ENCODE results near the gene TES.
"Not testable (repeated sequence)": the region's sequence is repeated elsewhere in the genome, so short reads cannot be mapped to it uniquely, and the experiment has no call there.

The TES gene, protein sequence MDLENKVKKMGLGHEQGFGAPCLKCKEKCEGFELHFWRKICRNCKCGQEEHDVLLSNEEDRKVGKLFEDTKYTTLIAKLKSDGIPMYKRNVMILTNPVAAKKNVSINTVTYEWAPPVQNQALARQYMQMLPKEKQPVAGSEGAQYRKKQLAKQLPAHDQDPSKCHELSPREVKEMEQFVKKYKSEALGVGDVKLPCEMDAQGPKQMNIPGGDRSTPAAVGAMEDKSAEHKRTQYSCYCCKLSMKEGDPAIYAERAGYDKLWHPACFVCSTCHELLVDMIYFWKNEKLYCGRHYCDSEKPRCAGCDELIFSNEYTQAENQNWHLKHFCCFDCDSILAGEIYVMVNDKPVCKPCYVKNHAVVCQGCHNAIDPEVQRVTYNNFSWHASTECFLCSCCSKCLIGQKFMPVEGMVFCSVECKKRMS
- 29.1 to 63.8 (median 46.8) reads per million in 18 experiments for total RNA-seq

DNA sequence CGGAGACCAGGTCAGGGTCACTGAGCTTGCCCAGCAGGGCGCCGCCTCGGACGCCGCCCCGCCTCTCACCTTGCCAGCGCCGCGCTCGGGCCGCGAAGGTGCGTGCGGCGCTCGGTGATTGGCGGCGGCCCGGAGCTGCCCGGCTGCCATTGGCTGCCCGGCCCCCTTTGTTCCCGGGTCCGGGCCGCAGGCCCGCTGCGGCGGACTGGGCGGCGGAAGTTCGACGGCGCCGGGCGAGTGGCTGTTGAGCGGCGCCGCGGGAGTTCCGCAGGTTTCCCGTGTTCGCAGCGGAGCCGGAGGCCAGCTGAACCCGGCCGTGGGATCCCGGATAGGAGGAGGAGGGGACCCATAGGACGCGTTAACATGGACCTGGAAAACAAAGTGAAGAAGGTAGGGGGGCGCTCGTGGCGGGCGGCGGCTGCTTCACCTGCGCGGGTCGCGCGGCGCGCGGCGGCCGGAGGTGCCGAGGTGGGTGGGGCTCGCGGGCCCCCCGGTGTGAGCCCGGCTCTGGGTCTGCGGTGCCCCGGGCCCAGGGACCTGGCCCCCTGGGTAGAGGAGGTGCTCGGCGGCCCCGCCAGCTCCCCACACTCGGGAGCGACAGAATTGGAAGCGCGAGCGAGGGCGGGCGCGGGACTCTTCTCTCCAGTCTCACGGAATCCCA lies at the start of gene TES:
TSS of gene TES (plus strand) at position 195 of the 661 bp plus-strand sequence. CDS start at position 364, 169 bp downstream.
- DNase-seq, result peak; percentile 54 to 75

DNA sequence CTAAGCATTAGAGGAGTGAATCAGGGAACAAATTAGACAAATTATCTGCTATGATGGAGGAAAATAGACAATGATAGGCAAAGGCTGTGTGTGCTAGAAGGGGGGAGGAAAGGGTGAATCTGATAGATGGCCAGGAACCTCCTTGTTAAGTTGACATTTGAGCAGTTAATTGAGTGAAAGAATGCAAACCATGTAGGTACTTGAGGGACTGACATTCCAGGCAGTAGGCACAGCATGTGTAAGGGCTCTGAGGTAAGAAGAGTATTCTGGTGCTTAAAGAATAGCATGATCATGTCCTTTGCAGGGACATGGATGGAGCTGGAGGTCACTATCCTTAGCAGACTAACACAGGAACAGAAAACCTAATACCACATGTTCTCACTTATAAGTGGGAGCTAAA lies 48.6 kb upstream of the TES start:
- no peak for DNase-seq

DNA sequence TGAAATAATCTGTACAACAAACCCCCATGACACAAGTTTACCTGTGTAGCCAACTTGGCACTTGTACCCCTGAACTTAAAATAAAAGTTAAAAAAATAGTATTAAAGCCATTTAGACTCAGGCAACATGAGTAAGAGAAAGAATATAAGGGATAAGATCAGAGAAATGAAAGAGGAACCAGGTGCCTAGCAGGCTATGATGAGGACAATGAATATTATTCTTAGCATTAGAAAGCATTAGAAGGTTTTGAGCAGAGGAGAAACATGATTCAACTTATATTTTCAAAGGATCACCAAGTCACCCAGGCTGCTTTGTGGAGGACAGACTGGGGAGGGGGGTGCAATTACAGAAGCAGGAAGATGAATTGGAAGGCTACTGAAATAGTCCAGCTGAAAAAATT lies 48.1 kb upstream of the TES start:
- DNase-seq, result no peak

DNA sequence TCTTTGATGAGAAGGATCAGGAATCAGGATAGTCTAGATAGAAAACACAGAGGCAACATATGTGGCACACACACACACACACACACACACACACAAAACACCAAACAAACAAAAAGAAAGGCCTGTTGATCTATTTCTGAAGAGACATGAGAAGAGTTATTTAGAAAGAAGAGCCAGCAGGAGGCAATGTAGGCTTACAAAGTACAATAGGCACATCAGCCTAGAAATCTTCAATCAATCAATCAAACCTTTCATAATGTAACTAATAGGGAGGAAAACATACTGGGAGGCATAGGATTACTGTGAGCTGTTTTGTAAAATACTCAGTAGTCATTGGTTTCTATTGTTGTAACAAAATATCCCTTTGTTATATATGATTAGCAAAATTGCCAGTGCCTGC lies 47.3 kb upstream of the TES start:
- peak in 1 of 2 donors; percentile 16 for DNase-seq

DNA sequence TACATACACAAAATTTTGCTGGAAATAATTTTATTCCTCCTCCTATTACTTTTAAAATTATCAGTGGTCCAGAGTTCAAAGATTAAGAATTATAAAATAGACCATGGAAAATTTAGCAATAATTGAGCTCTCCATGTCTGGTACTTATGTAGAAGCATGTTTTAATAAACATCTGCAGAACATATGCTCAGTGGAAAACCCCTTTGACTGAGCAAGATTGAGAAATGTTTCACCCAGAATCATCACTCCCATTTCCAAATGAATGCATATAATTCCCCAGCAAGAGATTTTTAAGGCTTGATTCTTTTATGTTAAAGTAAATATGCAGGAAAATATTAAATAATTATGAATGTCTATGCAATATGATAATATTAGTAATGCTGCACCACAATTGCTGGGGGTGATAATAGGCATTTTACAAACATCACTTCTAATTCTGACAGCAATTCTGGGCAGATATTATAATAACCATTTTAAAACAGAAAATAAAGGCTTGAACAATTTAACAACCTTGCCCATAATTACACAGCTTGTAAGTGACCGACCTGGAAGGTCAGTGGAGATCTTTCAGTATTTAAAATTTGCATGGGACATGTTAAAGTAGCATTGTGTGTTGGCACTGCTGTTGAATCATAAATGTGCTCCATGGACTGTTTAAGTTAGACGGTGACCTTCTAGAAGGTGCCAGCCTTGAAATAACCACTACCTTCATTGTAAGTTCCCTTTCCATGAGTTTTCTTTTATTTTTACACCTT lies 45.6 kb upstream of the TES start:
- peak; percentile 36 to 53 for DNase-seq

DNA sequence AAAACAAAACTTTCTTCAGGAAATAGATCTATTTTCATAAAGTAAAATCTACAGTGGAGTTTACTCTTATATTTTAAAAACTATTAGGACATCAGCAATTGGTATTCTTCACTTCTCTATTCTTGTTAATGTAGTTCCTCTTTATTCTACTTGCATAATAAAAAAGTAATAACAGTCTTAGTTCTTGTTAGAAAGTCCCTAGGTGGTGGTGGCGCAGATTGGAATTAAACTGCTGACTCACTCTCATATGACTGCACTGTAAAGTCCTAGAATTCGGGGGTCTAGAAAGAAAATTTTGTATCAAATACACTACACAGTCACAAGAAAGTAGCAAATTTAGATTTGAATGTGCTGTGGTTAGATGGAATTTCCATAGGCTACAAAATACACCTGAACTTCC lies 44.6 kb upstream of the TES start:
- DNase-seq, result peak; percentile 82 to 91

DNA sequence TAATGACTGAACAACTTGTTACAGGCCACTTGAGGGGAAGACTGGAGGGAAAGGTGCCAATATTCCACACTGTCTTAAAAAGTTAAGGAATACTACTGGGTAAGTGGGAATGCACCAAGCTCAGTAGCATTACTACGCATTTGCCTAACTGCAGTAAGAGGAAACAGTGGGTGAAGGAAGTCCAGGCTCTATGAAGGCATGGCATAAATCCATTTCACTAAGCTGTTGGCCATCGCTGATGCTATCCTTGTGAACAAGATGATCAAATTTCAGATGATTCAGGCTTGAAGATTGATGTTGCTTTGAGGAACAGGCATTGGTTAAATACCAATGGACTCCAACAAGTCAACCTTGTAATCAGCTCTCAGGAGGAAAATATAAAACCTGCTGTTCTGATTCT lies 44.2 kb upstream of the TES start:
- DNase-seq, result peak; percentile 67 to 79

DNA sequence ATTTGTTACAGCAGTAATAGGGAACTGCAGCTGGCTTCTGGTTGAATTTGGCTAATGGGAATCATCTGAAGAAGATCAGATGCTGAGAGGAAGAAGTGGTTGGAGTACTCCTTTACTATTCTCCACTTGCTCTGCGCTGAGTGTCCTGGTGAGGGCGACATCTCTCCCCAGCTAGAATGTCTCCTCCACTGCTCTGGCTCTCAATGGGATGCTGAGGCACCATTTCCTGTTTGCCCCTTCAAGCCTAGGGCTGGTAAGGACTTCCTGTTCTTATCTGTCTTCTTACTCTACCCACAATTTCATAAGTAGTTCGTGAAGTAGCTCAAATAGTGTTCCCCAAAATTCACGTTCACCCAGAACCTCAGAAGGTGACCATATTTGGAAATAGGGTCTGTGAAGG lies 43.2 kb upstream of the TES start:
- peak; percentile 34 to 35 for DNase-seq

DNA sequence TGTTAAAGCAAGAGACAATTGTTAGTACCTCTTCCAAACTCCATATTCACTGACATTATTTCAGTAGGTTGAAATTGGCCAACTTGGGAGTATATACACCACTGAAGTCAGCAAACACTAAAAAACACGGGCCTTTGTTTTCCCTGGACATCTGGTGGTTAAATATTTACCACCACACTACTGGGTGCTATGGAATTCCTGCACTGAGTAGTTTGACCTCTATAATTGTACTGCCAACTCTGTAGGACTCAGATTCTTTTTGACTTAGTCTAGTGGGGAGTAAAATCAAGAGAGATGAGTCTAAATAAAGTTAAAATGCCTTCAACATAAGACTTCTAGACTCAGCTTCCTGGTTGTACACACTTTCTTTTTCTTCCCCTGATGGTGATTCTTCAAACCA lies 41.3 kb upstream of the TES start:
- no peak for DNase-seq

DNA sequence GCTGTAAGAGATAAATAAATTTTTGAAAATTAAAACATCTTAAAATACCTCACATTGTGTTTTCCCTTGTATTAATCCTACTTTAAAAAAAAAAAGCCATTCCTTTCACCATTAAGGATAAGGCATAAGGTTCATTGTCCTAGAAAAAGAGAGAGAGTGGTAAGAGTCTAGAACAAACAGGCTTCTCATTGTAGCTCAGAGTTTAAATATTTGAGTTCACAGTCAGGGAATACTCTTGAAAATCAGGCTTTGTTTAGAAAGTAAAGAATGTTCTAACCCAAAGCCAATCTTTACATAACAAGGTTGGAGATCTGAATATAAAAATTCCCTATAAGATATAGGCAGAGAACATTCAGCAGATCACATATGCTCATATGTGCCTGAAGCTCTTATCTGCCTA lies 40.2 kb upstream of the TES start:
- DNase-seq, result no peak

DNA sequence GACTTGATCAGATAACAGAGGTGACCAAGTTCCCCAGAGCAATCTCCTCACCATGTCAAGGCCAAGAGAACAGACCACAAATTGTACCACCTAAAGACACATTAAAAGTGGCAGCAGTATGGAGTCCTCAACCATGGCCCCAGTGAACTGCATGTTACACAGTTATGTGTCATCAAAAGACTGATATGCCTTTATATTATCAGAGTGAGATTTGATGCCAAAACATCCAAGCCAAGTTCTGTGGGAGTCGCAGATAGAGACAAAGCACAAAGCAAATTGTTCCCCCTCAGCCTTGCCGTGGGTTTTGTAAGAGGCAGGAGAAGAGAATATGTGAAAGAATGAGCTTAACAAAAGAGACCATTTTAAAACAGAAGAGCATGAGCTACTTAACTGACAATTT lies 39.2 kb upstream of the TES start:
- DNase-seq, result no peak

DNA sequence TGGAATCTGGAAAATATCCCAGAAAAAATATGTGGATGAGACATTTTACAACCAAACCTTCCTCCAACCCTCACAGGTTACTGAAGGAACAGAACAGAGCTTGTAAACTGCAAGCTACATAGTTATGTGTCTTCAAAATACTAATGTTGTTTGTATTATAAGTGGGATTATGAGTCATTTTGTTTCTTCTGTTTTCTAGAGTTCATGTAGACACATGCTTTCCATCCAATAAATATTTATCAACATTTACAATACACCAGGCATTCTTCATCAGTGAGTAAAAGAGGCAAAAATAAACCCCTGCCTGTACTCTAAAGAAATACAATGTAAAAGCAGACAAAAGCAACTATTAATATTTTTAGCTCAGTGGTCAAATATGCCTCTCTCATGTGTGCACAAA lies 38.0 kb upstream of the TES start:
- no peak for DNase-seq

DNA sequence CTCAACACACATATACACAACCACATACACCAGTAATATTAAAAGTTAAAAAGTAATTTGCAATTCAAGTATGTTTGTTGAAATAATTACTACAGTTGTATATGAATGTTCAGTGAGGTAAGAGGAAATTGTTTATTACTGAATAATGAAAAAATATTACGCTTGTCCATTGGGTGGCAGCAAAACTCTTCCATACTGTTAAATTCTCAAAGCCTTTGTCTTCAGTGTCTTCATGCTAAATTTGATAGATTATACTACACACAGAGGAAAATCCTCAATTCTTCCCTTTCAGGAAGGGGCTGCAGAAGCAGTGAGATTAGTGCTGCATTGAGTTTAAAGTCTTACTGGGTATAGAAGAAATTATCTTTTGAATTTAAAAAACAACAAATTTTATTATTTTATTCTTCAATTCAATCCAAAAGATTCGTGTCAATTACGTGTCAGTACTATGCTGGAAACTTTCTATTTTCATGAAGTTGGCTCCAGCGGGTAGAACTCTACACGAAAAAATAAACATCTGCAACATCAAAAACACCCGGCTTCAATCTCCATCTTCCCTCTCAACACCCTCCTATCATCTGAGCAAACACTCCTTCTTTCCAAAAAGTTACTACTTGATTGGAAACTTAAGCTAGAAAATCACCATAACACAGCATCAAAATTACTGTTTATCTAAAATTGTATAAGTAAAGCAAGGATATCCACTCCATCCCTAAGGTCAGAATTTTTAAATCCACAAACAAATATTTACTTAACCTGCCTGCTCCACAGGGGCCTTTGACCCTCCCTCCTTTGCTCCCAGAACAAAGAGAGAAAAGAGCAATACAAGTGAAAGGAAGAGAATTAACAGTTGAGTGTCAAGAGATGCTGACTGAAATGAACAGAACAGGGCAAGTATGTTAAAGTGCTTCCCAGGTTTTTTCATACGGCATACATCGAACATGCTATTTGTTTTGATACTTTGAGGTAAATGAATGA lies 37.0 kb upstream of the TES start:
- DNase-seq, result peak; percentile 59 to 84

DNA sequence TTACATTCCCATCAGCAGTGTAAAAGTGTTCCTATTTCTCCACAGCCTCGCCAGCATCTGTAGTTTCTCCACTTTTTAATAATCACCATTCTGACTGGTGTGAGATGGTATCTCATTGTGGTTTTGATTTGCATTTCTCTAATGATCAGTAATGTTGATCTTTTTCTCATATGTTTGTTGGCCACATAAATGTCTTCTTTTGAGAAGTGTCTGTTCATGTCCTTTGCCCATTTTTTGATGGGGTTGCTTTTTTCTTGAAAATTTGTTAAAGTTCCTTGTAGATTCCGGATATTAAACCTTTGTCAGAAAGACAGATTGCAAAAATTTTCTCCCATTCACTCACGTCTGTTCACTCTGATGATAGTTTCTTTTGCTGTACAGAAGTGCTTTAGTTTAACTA lies 35.2 kb upstream of the TES start:
- not testable (repeated sequence) for DNase-seq

DNA sequence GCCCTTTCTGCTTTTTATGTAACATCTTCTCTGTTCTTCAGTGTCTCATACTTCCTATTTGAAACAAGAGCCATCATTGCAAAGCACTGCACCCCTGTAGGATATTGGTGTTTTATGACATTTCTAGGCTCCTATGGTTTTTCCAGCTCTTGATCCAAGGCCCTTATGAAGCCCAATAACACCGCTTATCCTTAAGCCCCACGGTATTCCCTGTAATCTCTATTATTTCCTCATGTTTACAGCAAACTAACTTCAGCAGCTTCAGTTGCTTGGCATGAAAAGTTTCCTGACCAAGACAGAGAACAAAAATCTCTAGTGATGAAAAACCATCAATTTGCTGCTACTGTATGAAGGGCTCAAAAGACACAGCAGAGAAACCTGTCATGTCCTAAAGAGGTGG lies 34.1 kb upstream of the TES start:
- DNase-seq, result no peak

DNA sequence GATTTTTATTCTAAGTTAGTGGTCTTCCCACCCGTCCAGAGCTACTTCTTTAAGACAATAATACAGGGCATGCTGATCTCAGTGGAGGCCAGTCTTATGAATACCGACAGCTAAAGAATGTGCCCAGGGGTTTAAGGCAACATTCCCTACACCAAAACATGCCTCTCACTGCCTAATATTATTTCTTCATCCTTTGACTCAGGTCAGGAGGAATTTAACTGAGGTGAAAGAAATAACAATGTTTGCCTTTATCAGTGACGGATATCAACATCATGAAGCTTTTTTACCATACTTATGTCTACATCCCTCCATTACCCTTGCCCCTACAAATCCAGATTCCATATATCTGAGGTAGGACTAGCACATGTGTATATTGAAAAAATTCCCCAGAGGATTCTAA lies 33.3 kb upstream of the TES start:
- DNase-seq, result no peak

DNA sequence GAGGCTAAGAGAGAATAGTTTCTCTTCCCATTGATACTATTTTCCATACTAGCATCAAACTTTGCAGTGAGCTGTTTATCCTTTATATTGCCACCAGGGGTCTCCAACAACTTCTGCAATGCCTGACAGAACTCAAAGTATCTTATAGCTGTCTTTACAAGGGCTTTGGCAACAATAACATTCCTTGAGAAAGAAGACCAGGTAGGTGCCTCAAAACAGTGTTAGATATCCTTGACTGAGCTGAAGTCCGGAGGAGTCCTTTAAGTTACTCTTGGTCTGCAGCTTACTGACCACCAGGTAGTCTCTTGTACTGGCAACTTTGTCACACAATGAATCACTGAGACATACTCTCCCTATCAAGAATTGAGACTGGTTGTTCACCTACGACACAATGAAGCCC lies 30.0 kb upstream of the TES start:
- DNase-seq, result peak; percentile 56 to 58

DNA sequence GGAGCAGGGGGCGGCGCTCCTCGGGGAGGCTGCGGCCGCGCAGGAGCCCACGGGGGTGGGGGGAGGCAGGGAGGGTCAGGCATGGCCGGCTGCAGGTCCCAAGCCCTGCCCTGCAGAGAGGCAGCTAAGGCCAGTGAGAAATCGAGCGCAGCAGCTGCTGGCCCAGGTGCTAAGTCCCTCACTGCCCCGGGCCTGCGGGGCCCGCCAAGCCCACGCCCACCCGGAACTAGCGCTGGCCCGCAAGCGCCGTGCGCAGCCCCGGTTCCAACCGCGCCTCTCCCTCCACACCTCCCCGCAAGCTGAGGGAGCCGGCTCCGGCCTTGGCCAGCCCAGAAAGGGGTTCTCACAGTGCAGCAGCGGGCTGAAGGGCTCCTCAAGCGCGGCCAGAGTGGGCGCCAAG lies 28.3 kb upstream of the TES start:
- no peak for DNase-seq

DNA sequence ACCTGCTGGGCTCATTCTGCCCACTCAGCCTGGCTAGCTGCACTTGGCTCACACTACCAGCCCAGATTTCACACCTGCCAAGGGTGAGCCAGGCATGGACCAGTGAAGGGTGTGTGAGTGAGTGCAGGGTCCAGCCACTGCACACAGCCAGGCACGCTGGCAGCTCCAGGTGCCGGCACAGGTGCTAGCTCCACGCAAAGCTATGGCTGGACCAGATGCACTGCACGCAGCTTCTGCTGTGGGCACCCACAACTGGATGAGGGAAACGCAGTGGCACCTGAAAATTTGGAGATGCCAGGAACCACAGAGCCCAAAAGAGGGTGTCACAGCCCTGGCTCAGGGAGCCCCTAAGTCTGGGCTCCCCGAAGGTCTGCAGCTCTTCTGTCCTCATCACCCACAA lies 24.9 kb upstream of the TES start:
- DNase-seq, result no peak

DNA sequence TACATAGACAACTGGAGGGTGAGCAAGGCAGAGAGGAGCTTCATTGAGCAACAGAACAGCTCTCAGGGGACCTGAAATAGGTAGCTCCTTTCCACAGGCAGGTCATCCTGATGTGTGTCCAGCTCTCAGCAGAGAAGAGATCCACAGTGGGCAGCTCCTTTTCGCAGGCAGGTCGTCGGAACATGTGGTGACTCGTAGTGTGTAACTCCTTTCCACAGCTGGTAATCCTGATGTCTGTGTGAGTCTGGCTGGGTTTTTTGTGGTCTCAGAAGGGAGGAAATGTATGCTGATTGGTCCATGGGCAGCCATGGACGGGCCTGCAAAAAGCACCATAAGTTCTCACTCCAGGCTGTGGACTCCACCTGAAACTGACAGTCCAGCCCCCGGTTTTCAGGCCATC lies 24.4 kb upstream of the TES start:
- no peak for DNase-seq

DNA sequence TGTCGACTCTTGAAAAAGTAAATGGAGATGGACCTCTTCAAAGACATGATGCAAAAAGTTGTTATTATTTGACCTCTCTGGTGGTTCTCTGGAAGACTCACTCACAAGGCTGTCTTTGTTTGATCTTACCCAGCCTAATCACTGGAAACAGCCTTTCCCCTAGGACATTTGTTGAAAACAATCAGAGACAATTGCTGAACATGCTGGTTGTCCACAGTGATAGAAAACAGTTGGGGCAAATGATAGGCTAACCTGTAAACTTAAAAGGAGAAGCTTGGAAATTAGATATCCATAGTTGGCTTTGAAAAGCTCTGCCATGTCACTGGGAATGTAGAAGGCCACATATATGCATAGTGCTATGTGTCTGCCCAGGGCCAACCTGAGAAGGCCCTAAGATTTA lies 22.9 kb upstream of the TES start:
- DNase-seq, result no peak

All from inflammatory macrophage (primary cell).